ENCODE results near the gene GGT6.

Gene GGT6

DNA sequence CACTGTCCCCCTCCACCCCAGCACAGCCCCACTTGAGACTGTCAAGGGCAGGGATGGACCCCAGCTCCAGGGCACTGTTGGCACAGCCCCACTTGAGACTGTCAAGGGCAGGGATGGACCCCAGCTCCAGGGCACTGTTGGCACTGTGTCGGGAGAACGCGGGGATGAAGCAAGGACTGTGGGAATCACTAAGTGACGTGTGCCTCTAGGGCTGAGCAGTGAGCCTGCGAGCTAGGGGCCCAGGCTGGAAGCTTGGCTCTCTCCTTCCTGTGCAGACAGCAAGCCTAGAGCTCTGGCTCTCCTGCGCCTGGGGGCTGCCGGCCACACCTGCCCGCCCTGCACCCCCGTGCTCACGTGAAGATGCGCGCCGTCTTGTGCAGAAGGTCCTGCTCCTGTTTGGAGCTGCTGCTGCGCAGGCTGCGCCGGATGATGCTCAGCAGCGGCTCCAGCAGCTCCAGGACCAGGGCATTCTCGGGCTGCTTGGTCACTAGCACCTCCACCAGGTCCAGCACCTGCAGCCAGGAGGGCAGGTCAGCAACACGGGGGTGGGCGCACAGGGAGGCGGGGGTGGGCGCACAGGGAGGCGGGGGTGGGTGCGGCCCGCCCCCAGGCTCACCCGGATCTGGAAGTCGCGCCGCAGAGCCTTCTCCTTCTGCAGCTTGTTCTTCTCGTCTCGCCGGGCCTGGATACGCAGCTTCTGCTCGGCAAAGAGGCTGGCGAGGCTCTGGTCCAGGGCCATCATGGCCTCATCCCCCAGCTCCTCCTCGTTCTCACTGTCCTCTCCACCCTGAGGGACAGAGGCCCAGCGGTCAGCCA lies 16.0 kb downstream of the GGT6 start:
- Histone ChIP-seq H3K23ac (ENCODE audit: low read length) (no peak overlapping the region), H3K9ac (ENCODE audit: low read length) (no peak overlapping the region), H2BK5ac (ENCODE audit: low read length) (no peak overlapping the region), H3K79me1 (ENCODE audit: low read length) (peaks cover 4% of the 10 kb centered on the region), H3K36me3 (ENCODE audit: control insufficient read depth, insufficient read depth, low read length) (peaks cover 33% of the 10 kb centered on the region), H3K18ac (ENCODE audit: low read length) (no peak overlapping the region), H3K56ac (ENCODE audit: low read length) (no peak overlapping the region), H3K4me2 (ENCODE audit: low read length) (no peak overlapping the region), H3K79me2 (ENCODE audit: control insufficient read depth, insufficient read depth, low read length) (no peaks in the 10 kb centered on the region), H3K27ac (ENCODE audit: low read depth, low read length) (no peak overlapping the region), H2BK15ac (replicated peaks; ENCODE audit: low read depth) (no peak overlapping the region), H2BK120ac (ENCODE audit: low read depth, low read length) (no peak overlapping the region), H3K4me1 (ENCODE audit: control insufficient read depth, low read depth, low read length) (no peaks in the 10 kb centered on the region), H3K27me3 (ENCODE audit: insufficient read depth, low read length, poor library complexity) (no peaks in the 10 kb centered on the region), H4K5ac (ENCODE audit: low read length) (no peak overlapping the region), H4K8ac (ENCODE audit: low read depth, low read length) (no peak overlapping the region), H3K4ac (ENCODE audit: low read depth, low read length) (no peak overlapping the region), H2AK5ac (ENCODE audit: low read length) (no peak overlapping the region), H3K4me3 (ENCODE audit: low read length) (no peak overlapping the region)
- WGBS (ENCODE audit: extremely low coverage, insufficient coverage, low lambda C conversion rate) = no CpG with 5 or more reads among the region's 37 CpGs
- no peak for DNase-seq

- no CpG with 5 or more reads among the region's 19 CpGs for WGBS (ENCODE audit: extremely low coverage, insufficient coverage, low lambda C conversion rate)
Measured at GRCh38 chr17:4543557-4544026, 16.8 kb downstream of the GGT6 start.

GRCh38 chr17:4542726-4543191 lies 17.6 kb downstream of the GGT6 start:
- Histone ChIP-seq H4K5ac (ENCODE audit: low read length) (no peak overlapping the region), H3K4me2 (ENCODE audit: low read length) (no peak overlapping the region), H2AK5ac (ENCODE audit: low read length) (no peak overlapping the region), H3K56ac (ENCODE audit: low read length) (no peak overlapping the region), H3K79me1 (ENCODE audit: low read length) (no peaks in the 10 kb centered on the region), H3K27ac (ENCODE audit: low read depth, low read length) (no peak overlapping the region), H2BK15ac (replicated peaks; ENCODE audit: low read depth) (no peak overlapping the region), H3K4me1 (ENCODE audit: control insufficient read depth, low read depth, low read length) (no peaks in the 10 kb centered on the region), H3K4me3 (ENCODE audit: low read length) (no peak overlapping the region), H3K18ac (ENCODE audit: low read length) (no peak overlapping the region), H3K4ac (ENCODE audit: low read depth, low read length) (no peak overlapping the region), H3K23ac (ENCODE audit: low read length) (no peak overlapping the region), H3K79me2 (ENCODE audit: control insufficient read depth, insufficient read depth, low read length) (no peaks in the 10 kb centered on the region), H2BK120ac (ENCODE audit: low read depth, low read length) (no peak overlapping the region), H3K27me3 (ENCODE audit: insufficient read depth, low read length, poor library complexity) (no peaks in the 10 kb centered on the region), H3K36me3 (ENCODE audit: control insufficient read depth, insufficient read depth, low read length) (peaks cover 27% of the 10 kb centered on the region), H3K9ac (ENCODE audit: low read length) (no peak overlapping the region), H4K8ac (ENCODE audit: low read depth, low read length) (no peak overlapping the region), H2BK5ac (ENCODE audit: low read length) (no peak overlapping the region)
- no CpG with 5 or more reads among the region's 19 CpGs for WGBS (ENCODE audit: extremely low coverage, insufficient coverage, low lambda C conversion rate)
- DNase-seq = no peak

More at GRCh38 chr17:4543557-4544026, 16.8 kb downstream of the GGT6 start:
- no peak overlapping the region for H3K18ac ChIP-seq (ENCODE audit: low read length)
- H4K5ac ChIP-seq (ENCODE audit: low read length) = no peak overlapping the region
- H3K9ac ChIP-seq (ENCODE audit: low read length) = no peak overlapping the region
- H3K4me2 ChIP-seq (ENCODE audit: low read length) = no peak overlapping the region
- H3K79me2 ChIP-seq (ENCODE audit: control insufficient read depth, insufficient read depth, low read length) = no peaks in the 10 kb centered on the region
- no peak overlapping the region for H3K56ac ChIP-seq (ENCODE audit: low read length)
- no peak overlapping the region for H3K23ac ChIP-seq (ENCODE audit: low read length)
- H3K27ac ChIP-seq (ENCODE audit: low read depth, low read length) = no peak overlapping the region
- DNase-seq = no peak
- H3K36me3 ChIP-seq (ENCODE audit: control insufficient read depth, insufficient read depth, low read length) = peaks cover 31% of the 10 kb centered on the region
- H3K79me1 ChIP-seq (ENCODE audit: low read length) = peaks cover 2% of the 10 kb centered on the region
- no peaks in the 10 kb centered on the region for H3K27me3 ChIP-seq (ENCODE audit: insufficient read depth, low read length, poor library complexity)
- H3K4ac ChIP-seq (ENCODE audit: low read depth, low read length) = no peak overlapping the region
- no peak overlapping the region for H4K8ac ChIP-seq (ENCODE audit: low read depth, low read length)
- no peak overlapping the region for H2BK15ac ChIP-seq (replicated peaks; ENCODE audit: low read depth)
- no peak overlapping the region for H2BK120ac ChIP-seq (ENCODE audit: low read depth, low read length)
- H2BK5ac ChIP-seq (ENCODE audit: low read length) = no peak overlapping the region
- H3K4me3 ChIP-seq (ENCODE audit: low read length) = no peak overlapping the region
- no peak overlapping the region for H2AK5ac ChIP-seq (ENCODE audit: low read length)
- no peaks in the 10 kb centered on the region for H3K4me1 ChIP-seq (ENCODE audit: control insufficient read depth, low read depth, low read length)

DNA sequence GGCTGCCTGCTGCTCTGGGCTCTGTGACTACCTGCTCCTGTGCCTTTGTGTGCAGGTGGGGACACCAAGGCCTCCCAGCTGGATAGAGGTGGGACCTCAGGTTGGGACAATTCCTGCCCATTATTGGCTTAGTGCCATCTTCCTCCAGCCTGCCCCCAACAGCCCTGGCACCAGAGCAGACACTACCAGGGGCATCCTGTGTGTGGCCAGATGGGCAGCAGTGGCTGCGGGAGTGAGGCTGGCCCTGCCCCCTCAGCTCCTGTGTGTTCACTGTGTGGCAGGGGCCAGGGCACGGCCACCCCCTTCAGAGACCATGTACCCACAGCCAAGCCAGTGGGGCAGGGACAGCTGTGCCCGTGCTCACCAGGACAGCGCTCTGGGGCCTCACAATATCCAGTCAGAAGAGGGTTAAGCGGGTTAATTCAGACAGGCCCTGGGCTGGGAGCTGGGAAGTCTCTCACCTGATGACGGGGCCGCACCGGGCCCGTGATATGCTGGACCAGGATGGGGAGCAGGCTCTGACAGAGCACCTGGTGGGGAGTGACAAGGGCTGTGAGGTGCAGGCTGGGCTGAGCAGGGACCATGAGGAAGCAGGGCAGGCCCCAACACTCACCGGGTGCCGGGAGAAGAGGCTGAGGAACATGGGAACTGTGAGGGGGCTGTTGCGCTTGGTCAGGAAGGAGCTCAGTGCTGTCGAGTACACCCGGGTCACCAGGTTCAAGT lies 18.2 kb downstream of the GGT6 start:
- H3K4me1 ChIP-seq (ENCODE audit: control insufficient read depth, low read depth, low read length) = no peaks in the 10 kb centered on the region
- no peak overlapping the region for H2BK15ac ChIP-seq (replicated peaks; ENCODE audit: low read depth)
- no peak overlapping the region for H4K8ac ChIP-seq (ENCODE audit: low read depth, low read length)
- no peak overlapping the region for H2AK5ac ChIP-seq (ENCODE audit: low read length)
- no peaks in the 10 kb centered on the region for H3K27me3 ChIP-seq (ENCODE audit: insufficient read depth, low read length, poor library complexity)
- no peaks in the 10 kb centered on the region for H3K79me2 ChIP-seq (ENCODE audit: control insufficient read depth, insufficient read depth, low read length)
- WGBS (ENCODE audit: extremely low coverage, insufficient coverage, low lambda C conversion rate) = no CpG with 5 or more reads among the region's 14 CpGs
- no peak overlapping the region for H2BK120ac ChIP-seq (ENCODE audit: low read depth, low read length)
- no peak overlapping the region for H3K4me3 ChIP-seq (ENCODE audit: low read length)
- H3K27ac ChIP-seq (ENCODE audit: low read depth, low read length) = no peak overlapping the region
- no peak overlapping the region for H4K5ac ChIP-seq (ENCODE audit: low read length)
- H3K4ac ChIP-seq (ENCODE audit: low read depth, low read length) = no peak overlapping the region
- DNase-seq = no peak
- H3K9ac ChIP-seq (ENCODE audit: low read length) = no peak overlapping the region
- H2BK5ac ChIP-seq (ENCODE audit: low read length) = no peak overlapping the region
- H3K79me1 ChIP-seq (ENCODE audit: low read length) = no peaks in the 10 kb centered on the region
- H3K4me2 ChIP-seq (ENCODE audit: low read length) = no peak overlapping the region
- H3K56ac ChIP-seq (ENCODE audit: low read length) = no peak overlapping the region
- H3K36me3 ChIP-seq (ENCODE audit: control insufficient read depth, insufficient read depth, low read length) = peaks cover 23% of the 10 kb centered on the region
- no peak overlapping the region for H3K18ac ChIP-seq (ENCODE audit: low read length)
- H3K23ac ChIP-seq (ENCODE audit: low read length) = no peak overlapping the region

DNA sequence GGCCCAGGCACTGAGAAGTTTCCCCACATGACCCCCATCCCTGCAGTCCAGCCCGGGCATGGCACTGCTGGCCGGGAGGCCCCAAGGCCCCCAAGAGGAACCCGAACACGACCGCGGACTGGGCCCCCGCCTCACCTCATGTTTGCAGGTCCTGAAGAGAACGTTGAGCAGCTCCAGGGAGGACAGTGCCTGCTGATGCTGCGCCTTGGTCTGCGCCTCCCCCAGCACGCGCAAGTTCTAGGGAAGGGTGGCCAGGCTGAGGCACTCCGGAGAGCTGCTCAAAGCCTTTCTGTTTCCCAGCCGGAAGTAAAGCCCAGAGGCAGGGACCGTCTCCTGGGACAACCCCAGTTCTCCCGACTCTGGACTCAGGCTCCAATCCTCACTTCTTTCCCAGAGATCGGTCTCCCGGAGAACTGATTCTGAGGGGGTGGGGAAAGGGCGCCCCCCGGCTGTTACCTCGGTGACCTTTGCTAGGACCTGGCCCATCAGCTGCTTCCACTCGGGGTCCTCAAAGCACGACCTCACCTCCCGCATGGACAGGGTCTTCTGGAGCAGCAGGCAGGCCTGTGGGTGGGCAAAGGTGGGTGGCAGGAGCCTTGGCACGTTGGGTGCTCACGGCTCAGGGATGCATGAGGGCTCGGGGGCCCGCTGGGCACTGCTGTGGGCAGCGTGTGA lies 18.9 kb downstream of the GGT6 start:
- no peak overlapping the region for H2AK5ac ChIP-seq (ENCODE audit: low read length)
- no peaks in the 10 kb centered on the region for H3K4me1 ChIP-seq (ENCODE audit: control insufficient read depth, low read depth, low read length)
- no peak overlapping the region for H3K56ac ChIP-seq (ENCODE audit: low read length)
- H3K79me1 ChIP-seq (ENCODE audit: low read length) = no peaks in the 10 kb centered on the region
- H3K27ac ChIP-seq (ENCODE audit: low read depth, low read length) = no peak overlapping the region
- H3K9ac ChIP-seq (ENCODE audit: low read length) = no peak overlapping the region
- H3K18ac ChIP-seq (ENCODE audit: low read length) = no peak overlapping the region
- no peaks in the 10 kb centered on the region for H3K27me3 ChIP-seq (ENCODE audit: insufficient read depth, low read length, poor library complexity)
- H2BK5ac ChIP-seq (ENCODE audit: low read length) = no peak overlapping the region
- no CpG with 5 or more reads among the region's 29 CpGs for WGBS (ENCODE audit: extremely low coverage, insufficient coverage, low lambda C conversion rate)
- no peak for DNase-seq
- no peak overlapping the region for H4K5ac ChIP-seq (ENCODE audit: low read length)
- H3K4me3 ChIP-seq (ENCODE audit: low read length) = no peak overlapping the region
- H4K8ac ChIP-seq (ENCODE audit: low read depth, low read length) = no peak overlapping the region
- no peak overlapping the region for H3K23ac ChIP-seq (ENCODE audit: low read length)
- no peak overlapping the region for H3K4ac ChIP-seq (ENCODE audit: low read depth, low read length)
- H2BK120ac ChIP-seq (ENCODE audit: low read depth, low read length) = no peak overlapping the region
- peaks cover 21% of the 10 kb centered on the region for H3K36me3 ChIP-seq (ENCODE audit: control insufficient read depth, insufficient read depth, low read length)
- no peak overlapping the region for H2BK15ac ChIP-seq (replicated peaks; ENCODE audit: low read depth)
- H3K4me2 ChIP-seq (ENCODE audit: low read length) = no peak overlapping the region
- H3K79me2 ChIP-seq (ENCODE audit: control insufficient read depth, insufficient read depth, low read length) = no peaks in the 10 kb centered on the region
